Measurements from ENCODE around the gene SYTL1.

SYTL1 gene

DNA sequence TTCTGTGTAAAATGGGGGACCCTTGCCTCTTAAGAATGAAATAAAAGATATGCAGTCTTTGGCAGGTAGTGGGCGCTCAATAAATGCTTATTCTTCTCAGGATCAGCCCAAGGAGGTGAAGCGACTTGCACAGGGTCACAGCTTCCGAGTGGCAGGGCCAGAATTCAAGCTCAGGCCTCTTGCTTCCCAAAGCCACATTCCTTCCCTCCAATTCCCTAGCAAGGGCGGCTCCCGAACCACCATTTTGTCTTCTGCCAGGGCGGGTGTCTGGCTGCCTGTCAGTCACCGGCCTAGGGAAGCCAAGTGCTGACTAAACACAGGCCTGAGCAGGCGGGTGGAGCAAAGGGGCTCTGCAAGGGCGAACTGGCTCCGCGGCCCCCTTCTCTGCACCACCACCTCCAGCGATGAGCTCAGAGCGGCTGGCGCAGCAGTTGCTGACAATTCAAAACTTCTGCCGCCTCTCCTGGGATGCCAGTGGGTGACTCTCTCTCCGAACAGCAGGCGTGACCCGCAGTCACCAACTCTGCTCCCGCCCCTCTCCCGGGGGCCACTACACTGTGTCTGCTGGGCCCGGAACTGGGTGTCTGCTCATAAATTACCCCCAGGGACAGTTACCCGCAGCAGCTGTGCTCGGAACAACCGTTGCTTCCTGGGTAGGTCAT lies 61.4 kb downstream of the SYTL1 start:
- DNase-seq (ENCODE audit: low read depth in 2 of 2): peak in 1 of 2 donors; percentile 23

Measured in stimulated activated CD8-positive, alpha-beta memory T cell treated with anti-CD3 and anti-CD28 coated beads, Interleukin-2, amount 100 ng/mL, for 48 hours (primary cell).